ENCODE data around the gene ECHS1. TPM values are rescaled to one million over a fixed set of nuclear protein-coding genes. Genes with fewer than 3 reads are reported as not detected.

The ECHS1 gene
- total RNA-seq, 2 experiments from 2014 or later: 46.2 to 48.3 TPM

DNA sequence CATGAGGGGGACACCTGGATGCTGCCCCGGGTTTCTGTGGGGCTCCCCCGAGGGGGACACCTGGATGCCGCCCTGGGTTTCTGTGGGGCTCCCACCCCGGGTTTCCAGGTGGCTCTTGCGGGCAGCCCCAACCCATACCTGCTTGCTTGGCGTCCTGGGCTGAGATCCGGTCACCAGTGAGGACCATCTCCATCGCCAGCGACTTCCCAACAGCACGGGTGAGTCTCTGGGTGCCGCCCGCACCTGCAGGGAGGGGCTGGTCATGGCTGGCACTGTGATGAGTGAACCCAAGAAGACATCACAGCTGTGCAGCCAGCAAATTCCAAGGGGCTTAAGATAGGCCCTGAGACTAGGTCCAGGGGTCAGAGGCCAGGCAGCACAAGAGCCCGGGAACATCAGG lies 6.4 kb downstream of the ECHS1 start:
- CTCF ChIA-PET (ENCODE audit: unreplicated experiment): no interaction called here
- no peak for DNase-seq (ENCODE audit: low spot score)
- intact Hi-C loops (cut with micrococcal nuclease; ENCODE audit: unreplicated experiment): no loop called here
- Histone ChIP-seq H3K4me2 (ENCODE audit: low read length) (no peak overlapping the region), H4K20me1 (ENCODE audit: insufficient read depth, low read length) (no peaks in the 10 kb centered on the region), H3K9me2 (ENCODE audit: insufficient read depth, low read length) (no peaks in the 10 kb centered on the region), H3K79me2 (ENCODE audit: insufficient read depth, low read depth, low read length) (no peaks in the 10 kb centered on the region), H3K9me3 (ENCODE audit: low read length) (no peaks in the 10 kb centered on the region), H3K27ac (ENCODE audit: low read depth, low read length, poor library complexity, severe bottlenecking) (no peak overlapping the region), H2AFZ (ENCODE audit: low read length) (no peak overlapping the region), H3K36me3 (ENCODE audit: insufficient read depth, low read length) (peaks cover 27% of the 10 kb centered on the region), H3K4me1 (ENCODE audit: insufficient read depth, low read length, poor library complexity, severe bottlenecking) (peaks cover under 1% of the 10 kb centered on the region), H3K4me3 (ENCODE audit: low read depth, low read length, poor library complexity, severe bottlenecking) (no peak overlapping the region)
- BruUV-seq (replicated peaks): no TSS peak
- POLR2A ChIA-PET: no interaction called here
- TF ChIP-seq, protein P1, sequence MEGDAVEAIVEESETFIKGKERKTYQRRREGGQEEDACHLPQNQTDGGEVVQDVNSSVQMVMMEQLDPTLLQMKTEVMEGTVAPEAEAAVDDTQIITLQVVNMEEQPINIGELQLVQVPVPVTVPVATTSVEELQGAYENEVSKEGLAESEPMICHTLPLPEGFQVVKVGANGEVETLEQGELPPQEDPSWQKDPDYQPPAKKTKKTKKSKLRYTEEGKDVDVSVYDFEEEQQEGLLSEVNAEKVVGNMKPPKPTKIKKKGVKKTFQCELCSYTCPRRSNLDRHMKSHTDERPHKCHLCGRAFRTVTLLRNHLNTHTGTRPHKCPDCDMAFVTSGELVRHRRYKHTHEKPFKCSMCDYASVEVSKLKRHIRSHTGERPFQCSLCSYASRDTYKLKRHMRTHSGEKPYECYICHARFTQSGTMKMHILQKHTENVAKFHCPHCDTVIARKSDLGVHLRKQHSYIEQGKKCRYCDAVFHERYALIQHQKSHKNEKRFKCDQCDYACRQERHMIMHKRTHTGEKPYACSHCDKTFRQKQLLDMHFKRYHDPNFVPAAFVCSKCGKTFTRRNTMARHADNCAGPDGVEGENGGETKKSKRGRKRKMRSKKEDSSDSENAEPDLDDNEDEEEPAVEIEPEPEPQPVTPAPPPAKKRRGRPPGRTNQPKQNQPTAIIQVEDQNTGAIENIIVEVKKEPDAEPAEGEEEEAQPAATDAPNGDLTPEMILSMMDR (conservative IDR thresholded peaks at IDR 0.05; ENCODE audit: low read length): no peak

DNA sequence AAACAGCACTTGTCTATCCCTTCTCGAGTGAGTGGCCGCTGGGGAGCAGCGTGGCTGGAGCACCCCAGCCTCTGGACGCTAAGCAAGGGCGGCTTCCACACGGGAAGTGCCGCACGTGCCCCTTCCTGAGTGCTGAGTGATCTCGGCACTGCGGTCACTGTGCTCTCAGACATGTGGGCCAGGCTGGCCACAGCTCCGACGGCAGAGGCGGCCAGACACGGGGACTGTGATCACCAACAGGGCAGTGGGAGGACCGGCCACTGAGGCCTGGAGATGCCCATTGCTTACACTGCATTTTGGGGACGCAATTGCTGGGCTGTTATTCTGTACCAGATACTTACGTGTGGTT lies 7.0 kb downstream of the ECHS1 start:
- peaks cover 27% of the 10 kb centered on the region for H3K36me3 ChIP-seq (ENCODE audit: insufficient read depth, low read length)
- BruUV-seq (replicated peaks): no TSS peak
- POLR2A ChIA-PET: no interaction called here

DNA sequence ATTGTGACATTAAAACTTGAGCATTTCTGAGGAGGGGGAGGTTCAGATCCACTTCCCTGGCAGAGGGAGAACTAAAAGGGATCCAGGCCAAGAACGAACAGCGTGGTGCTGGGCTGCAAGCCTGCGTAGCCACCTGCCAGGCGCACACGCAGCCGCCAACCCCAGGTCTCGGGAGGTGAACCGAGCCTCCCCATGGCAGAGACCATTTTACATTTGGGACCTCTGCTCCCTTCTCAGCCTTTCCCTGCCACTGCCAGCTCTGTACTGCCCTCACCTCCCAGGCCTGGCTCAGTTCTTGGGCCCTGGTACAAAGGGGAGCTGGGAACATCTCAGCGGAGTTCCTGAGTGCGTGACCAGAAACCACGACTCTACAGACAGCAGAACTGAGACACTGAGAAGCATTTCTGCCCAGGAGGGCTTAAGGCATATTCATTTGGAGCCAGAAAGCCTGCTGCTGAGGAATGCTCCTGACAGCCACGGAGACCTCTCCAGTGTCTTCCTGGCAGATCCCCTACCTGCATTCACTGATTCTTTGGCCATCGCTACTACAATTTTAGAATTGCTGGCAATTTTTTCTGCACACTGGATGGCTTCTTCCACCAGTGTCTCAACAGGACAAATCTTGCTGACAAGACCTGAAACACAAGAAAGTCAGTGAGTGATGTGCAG lies 7.6 kb downstream of the ECHS1 start:
- H3K4me1 ChIP-seq (ENCODE audit: insufficient read depth, low read length, poor library complexity, severe bottlenecking): no peaks in the 10 kb centered on the region
- H3K36me3 ChIP-seq (ENCODE audit: insufficient read depth, low read length): peaks cover 27% of the 10 kb centered on the region
- H3K9me2 ChIP-seq (ENCODE audit: insufficient read depth, low read length): no peaks in the 10 kb centered on the region
- TF ChIP-seq, protein P1 (conservative IDR thresholded peaks at IDR 0.05; ENCODE audit: low read length): no peak
- no peak for TF ChIP-seq EZH2phosphoT487 (IDR thresholded peaks at IDR 0.05; ENCODE audit: borderline replicate concordance, low read depth, low read length)
- no peak overlapping the region for H2AFZ ChIP-seq (ENCODE audit: low read length)
- no peak overlapping the region for H3K27ac ChIP-seq (ENCODE audit: low read depth, low read length, poor library complexity, severe bottlenecking)
- no peak overlapping the region for H3K4me3 ChIP-seq (ENCODE audit: low read depth, low read length, poor library complexity, severe bottlenecking)
- DNase-seq (ENCODE audit: low spot score): no peak
- H3K9me3 ChIP-seq (ENCODE audit: low read length): no peaks in the 10 kb centered on the region
- CTCF ChIA-PET (ENCODE audit: unreplicated experiment): no interaction called here
- BruUV-seq (replicated peaks): no TSS peak
- no peaks in the 10 kb centered on the region for H4K20me1 ChIP-seq (ENCODE audit: insufficient read depth, low read length)
- intact Hi-C loops (cut with micrococcal nuclease; ENCODE audit: unreplicated experiment): no loop called here
- H3K79me2 ChIP-seq (ENCODE audit: insufficient read depth, low read depth, low read length): no peaks in the 10 kb centered on the region
- POLR2A ChIA-PET: no interaction called here
- no peak overlapping the region for H3K4me2 ChIP-seq (ENCODE audit: low read length)

More for the DNA sequence above, 7.0 kb downstream of the ECHS1 start:
- H4K20me1 ChIP-seq (ENCODE audit: insufficient read depth, low read length): no peaks in the 10 kb centered on the region
- CTCF ChIA-PET (ENCODE audit: unreplicated experiment): no interaction called here
- no peak overlapping the region for H3K4me3 ChIP-seq (ENCODE audit: low read depth, low read length, poor library complexity, severe bottlenecking)
- H3K9me2 ChIP-seq (ENCODE audit: insufficient read depth, low read length): no peaks in the 10 kb centered on the region
- no peak for DNase-seq (ENCODE audit: low spot score)
- TF ChIP-seq EZH2phosphoT487 (IDR thresholded peaks at IDR 0.05; ENCODE audit: borderline replicate concordance, low read depth, low read length): no peak
- TF ChIP-seq, protein P1 (conservative IDR thresholded peaks at IDR 0.05; ENCODE audit: low read length): no peak
- intact Hi-C loops (cut with micrococcal nuclease; ENCODE audit: unreplicated experiment): no loop called here
- no peak overlapping the region for H3K27ac ChIP-seq (ENCODE audit: low read depth, low read length, poor library complexity, severe bottlenecking)
- H3K79me2 ChIP-seq (ENCODE audit: insufficient read depth, low read depth, low read length): no peaks in the 10 kb centered on the region
- H3K4me2 ChIP-seq (ENCODE audit: low read length): no peak overlapping the region
- H3K9me3 ChIP-seq (ENCODE audit: low read length): no peaks in the 10 kb centered on the region
- H3K4me1 ChIP-seq (ENCODE audit: insufficient read depth, low read length, poor library complexity, severe bottlenecking): no peaks in the 10 kb centered on the region
- H2AFZ ChIP-seq (ENCODE audit: low read length): no peak overlapping the region
